ENCODE measurements around the gene PYGO1.

- TF ChIP-seq EZH2 (IDR thresholded peaks at IDR 0.05) = no peak
- no peak for TF ChIP-seq POLR2AphosphoS5 (IDR thresholded peaks at IDR 0.05; ENCODE audit: borderline replicate concordance, low read depth, low read length)
- TF ChIP-seq FOXP2 (optimal IDR thresholded peaks at IDR 0.05; ENCODE audit: control extremely low read depth, extremely low read length, insufficient read depth) = no peak
Measured at GRCh38 chr15:55515991-55516776, 72.0 kb downstream of the PYGO1 start.
